ENCODE results near the gene TLK2.
"Not testable (repeated sequence)": the region's sequence is repeated elsewhere in the genome, so short reads cannot be mapped to it uniquely, and the experiment has no call there.

DNA sequence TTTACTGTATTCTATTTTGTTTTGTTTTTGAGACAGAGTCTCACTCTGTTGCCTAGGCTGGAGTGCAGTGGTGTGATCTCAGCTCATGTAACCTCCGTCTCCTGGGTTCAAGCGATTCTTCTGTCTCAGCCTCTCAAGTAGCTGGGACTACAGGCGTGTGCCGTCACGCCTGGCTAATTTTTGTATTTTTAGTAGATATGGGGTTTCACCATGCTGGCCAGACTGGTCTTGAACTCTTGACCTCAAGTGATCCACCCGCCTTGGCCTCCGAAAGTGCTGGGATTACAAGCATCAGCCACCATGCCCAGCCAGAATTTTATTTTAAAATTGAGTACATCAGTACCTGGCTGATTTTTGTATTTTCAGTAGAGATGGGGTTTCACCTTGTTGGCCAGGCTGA is 15.4 kb downstream of the TLK2 start:
- TF ChIP-seq, protein P1, sequence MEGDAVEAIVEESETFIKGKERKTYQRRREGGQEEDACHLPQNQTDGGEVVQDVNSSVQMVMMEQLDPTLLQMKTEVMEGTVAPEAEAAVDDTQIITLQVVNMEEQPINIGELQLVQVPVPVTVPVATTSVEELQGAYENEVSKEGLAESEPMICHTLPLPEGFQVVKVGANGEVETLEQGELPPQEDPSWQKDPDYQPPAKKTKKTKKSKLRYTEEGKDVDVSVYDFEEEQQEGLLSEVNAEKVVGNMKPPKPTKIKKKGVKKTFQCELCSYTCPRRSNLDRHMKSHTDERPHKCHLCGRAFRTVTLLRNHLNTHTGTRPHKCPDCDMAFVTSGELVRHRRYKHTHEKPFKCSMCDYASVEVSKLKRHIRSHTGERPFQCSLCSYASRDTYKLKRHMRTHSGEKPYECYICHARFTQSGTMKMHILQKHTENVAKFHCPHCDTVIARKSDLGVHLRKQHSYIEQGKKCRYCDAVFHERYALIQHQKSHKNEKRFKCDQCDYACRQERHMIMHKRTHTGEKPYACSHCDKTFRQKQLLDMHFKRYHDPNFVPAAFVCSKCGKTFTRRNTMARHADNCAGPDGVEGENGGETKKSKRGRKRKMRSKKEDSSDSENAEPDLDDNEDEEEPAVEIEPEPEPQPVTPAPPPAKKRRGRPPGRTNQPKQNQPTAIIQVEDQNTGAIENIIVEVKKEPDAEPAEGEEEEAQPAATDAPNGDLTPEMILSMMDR (optimal IDR thresholded peaks at IDR 0.05 in 1 of 3, IDR thresholded peaks at IDR 0.05 in 1 of 3, conservative IDR thresholded peaks at IDR 0.05 in 1 of 3; ENCODE audit: extremely low read depth in 1 of 3, insufficient read depth in 2 of 3, low read length in 3 of 3): not testable (repeated sequence)
- TF ChIP-seq EZH2 (IDR thresholded peaks at IDR 0.05; ENCODE audit: low read length): not testable (repeated sequence)

Measured in keratinocyte (primary cell).